Memory B cell (primary cell): Measurements from ENCODE around the gene RFX8.

Experiments used
- ATAC-seq: fragments of 150-1000 bp; cut with Tn5 transposase; 2 replicates; pipeline ENCODE4 v1.10.0; 2021; ENCODE audit warnings: low read depth, mild to moderate bottlenecking, moderate library complexity
- DNase-seq, 2 donors: peaks; one replicate each; pipeline ENCODE4 v3.0.0; 2022; ENCODE audit warnings: low spot score in 2 of 2
- H3K27ac Mint-ChIP-seq: one replicate; pipeline ENCODE4 v1.8.0; 2022; ENCODE audit warnings: mild to moderate bottlenecking, moderate library complexity, mixed read lengths
- H3K27me3 Mint-ChIP-seq: one replicate; pipeline ENCODE4 v1.8.0; 2022; ENCODE audit warnings: mixed read lengths
- H3K36me3 Mint-ChIP-seq: one replicate; pipeline ENCODE4 v1.8.0; 2022; ENCODE audit warnings: mild to moderate bottlenecking, mixed read lengths
- H3K4me1 Mint-ChIP-seq: one replicate; pipeline ENCODE4 v1.8.0; 2022; ENCODE audit warnings: mixed read lengths
- H3K4me3 Mint-ChIP-seq: one replicate; pipeline ENCODE4 v1.8.0; 2022; ENCODE audit warnings: mild to moderate bottlenecking, moderate library complexity, mixed read lengths
- H3K9me3 Mint-ChIP-seq: one replicate; pipeline ENCODE4 v1.8.0; 2022; ENCODE audit warnings: mixed read lengths

RFX8 gene

DNA sequence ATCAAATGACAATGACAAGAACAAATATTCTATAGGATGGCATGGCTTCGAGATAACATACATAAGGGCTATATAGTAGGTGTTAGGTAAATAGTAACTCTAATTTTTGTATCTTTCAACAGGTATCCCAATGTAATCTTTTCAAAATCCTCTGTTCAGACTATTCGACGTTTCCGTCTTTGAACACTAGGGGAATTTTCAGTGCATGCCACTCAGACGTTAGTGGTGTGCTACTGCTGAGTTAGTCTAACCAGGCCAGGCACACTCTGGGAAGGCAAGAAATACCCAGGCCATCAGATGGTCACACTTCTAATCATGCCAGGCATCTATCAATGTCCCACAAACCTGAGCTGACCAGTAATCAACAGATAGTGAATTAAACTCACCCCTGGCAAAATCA lies 73.0 kb downstream of the RFX8 start:
- Mint-ChIP-seq H3K4me3 (peak overlapping the region; percentile 34), H3K4me1 (peaks cover 42% of the 10 kb centered on the region), H3K27me3 (no peaks in the 10 kb centered on the region)

GRCh38 chr2:101401326-101401665 lies 73.6 kb downstream of the RFX8 start:
- Mint-ChIP-seq H3K4me1 (peaks cover 42% of the 10 kb centered on the region), H3K27ac (peak overlapping the region; percentile 7), H3K27me3 (peaks cover under 1% of the 10 kb centered on the region), H3K36me3 (no peaks in the 10 kb centered on the region), H3K9me3 (no peaks in the 10 kb centered on the region), H3K4me3 (peak overlapping the region; percentile 52)
- peak; percentile 78 for ATAC-seq
- DNase-seq: peak in 1 of 2 donors; percentile 33

More for the DNA sequence above, 73.0 kb downstream of the RFX8 start:
- ATAC-seq (peak; percentile 18), DNase-seq (no peak)
- no peaks in the 10 kb centered on the region for H3K36me3 Mint-ChIP-seq
- H3K9me3 Mint-ChIP-seq: no peaks in the 10 kb centered on the region
- no peak overlapping the region for H3K27ac Mint-ChIP-seq

- Mint-ChIP-seq H3K27ac (peak overlapping the region; percentile 7), H3K36me3 (no peaks in the 10 kb centered on the region), H3K27me3 (peaks cover 5% of the 10 kb centered on the region), H3K9me3 (peaks cover 3% of the 10 kb centered on the region), H3K4me1 (peaks cover 43% of the 10 kb centered on the region), H3K4me3 (peak overlapping the region; percentile 52)
- ATAC-seq (peak; percentile 49), DNase-seq (peak in 1 of 2 donors; percentile 19)
Observed at GRCh38 chr2:101400506-101401325, 74.2 kb downstream of the RFX8 start.

DNA sequence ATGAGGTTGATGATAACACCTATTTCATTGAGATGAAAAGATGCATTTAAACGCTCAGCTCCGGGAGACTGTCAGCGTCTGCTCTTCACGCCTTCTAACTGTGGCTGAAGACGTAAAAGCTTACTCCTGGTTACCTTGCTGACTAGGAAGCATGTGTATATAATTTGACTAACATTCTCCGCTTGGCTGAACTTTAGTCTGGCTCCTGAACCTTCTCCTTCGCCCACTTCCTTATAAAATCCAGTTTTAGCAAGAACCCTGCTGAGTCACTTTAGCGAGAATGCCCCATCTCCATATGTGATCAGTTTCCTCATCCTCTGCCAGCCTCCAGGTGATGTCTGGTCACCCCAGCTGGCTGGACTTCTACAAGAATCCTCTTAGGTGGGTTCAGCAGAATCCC lies 74.9 kb downstream of the RFX8 start:
- Mint-ChIP-seq H3K4me3 (peak overlapping the region; percentile 9), H3K27ac (peak overlapping the region; percentile 7), H3K4me1 (peaks cover 39% of the 10 kb centered on the region), H3K9me3 (peaks cover 3% of the 10 kb centered on the region), H3K36me3 (no peaks in the 10 kb centered on the region), H3K27me3 (peaks cover 5% of the 10 kb centered on the region)
- DNase-seq (no peak), ATAC-seq (peak; percentile 54)

GRCh38 chr2:101399021-101399799 lies 75.7 kb downstream of the RFX8 start:
- Mint-ChIP-seq H3K4me3 (no peak overlapping the region), H3K9me3 (peaks cover 3% of the 10 kb centered on the region), H3K27ac (peak overlapping the region; percentile 7), H3K27me3 (peaks cover 5% of the 10 kb centered on the region), H3K4me1 (peaks cover 39% of the 10 kb centered on the region), H3K36me3 (no peaks in the 10 kb centered on the region)
- DNase-seq: no peak
- no peak for ATAC-seq

DNA sequence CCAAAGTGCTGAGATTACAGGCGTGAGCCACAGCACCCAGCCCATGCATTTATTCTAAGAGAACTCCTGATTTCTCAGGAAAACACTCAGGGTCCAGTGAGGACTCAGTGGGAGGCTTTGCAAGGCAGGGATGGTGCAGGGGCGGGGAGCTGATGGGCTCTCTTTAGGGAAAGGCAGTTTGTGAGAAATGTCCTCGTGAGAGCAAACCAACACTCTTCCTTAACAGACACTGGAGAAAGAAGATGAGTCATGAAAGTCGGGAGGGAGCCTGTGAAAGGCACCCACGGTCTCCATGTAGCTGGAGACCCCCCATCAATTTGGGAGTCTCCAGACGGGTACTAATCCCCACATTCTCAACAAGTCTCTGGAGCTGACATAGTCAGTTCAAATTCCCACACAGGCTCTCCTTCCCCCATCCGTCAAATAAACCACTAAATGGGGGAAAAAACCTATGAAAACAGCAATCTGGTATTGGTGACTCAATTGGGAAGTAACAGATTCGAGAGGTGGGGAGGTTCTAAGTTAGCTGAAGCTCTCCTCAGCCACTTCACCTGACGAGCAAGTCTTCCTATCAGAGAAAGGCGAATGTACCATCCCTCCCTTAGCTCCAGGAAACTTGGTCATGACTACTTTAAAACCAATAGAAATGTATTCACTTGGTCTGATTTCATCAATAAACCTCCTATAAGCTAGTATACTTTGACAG lies 76.6 kb downstream of the RFX8 start:
- Mint-ChIP-seq H3K9me3 (peaks cover 3% of the 10 kb centered on the region), H3K27me3 (peaks cover 8% of the 10 kb centered on the region), H3K4me3 (no peak overlapping the region), H3K27ac (no peak overlapping the region), H3K36me3 (no peaks in the 10 kb centered on the region), H3K4me1 (peaks cover 39% of the 10 kb centered on the region)
- no peak for DNase-seq
- ATAC-seq: no peak

DNA sequence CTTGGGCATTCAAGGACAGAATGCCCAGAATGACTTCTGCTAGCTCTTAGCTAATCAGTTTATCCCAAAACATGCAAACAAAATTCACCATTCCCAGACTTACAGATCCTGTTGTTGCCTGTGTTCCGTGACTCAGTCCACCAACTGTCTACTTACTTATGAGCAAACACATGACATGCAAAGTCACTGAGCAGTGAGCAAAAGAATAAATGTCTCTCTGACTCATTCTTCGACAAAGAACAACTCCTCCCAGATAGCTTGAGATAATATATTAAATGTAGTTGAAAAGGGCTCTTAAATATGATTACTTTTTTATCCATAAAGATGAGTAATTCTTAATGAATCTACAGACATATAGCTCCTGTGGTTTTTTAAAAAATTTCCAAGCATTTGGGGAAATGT lies 78.6 kb downstream of the RFX8 start:
- H3K36me3 Mint-ChIP-seq: no peaks in the 10 kb centered on the region
- no peak for DNase-seq
- H3K4me1 Mint-ChIP-seq: peaks cover 27% of the 10 kb centered on the region
- peaks cover 3% of the 10 kb centered on the region for H3K9me3 Mint-ChIP-seq
- H3K4me3 Mint-ChIP-seq: no peak overlapping the region
- no peak overlapping the region for H3K27ac Mint-ChIP-seq
- peaks cover 14% of the 10 kb centered on the region for H3K27me3 Mint-ChIP-seq
- ATAC-seq: no peak

GRCh38 chr2:101395545-101396315 lies 79.2 kb downstream of the RFX8 start:
- H3K27ac Mint-ChIP-seq: no peak overlapping the region
- H3K4me3 Mint-ChIP-seq: no peak overlapping the region
- no peak for ATAC-seq

DNA sequence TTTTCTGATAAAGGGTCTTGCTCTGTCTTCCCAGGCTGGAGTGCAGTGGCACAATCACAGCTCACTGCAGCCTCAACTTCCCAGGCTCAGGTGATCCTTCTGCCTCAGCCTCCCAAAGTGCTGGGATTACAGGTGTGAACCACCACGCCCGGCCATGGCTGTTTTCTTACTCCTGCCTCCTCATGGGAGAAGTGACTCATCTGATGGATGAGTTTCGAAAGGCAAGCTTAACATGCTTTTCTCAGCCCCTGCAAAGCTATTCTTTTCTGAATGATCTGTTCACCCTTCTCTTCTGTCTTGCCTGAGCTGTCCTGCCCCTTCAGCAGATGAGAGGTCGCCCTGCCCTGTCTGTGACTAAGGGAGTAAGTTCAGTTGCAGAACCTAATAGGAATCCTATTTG lies 86.7 kb downstream of the RFX8 start:
- Mint-ChIP-seq H3K27me3 (peaks cover 22% of the 10 kb centered on the region), H3K27ac (no peak overlapping the region), H3K4me1 (peaks cover 12% of the 10 kb centered on the region), H3K9me3 (no peaks in the 10 kb centered on the region), H3K4me3 (no peak overlapping the region), H3K36me3 (no peaks in the 10 kb centered on the region)
- ATAC-seq (no peak), DNase-seq (no peak)

More at GRCh38 chr2:101395545-101396315, 79.2 kb downstream of the RFX8 start:
- DNase-seq: no peak
- H3K36me3 Mint-ChIP-seq: no peaks in the 10 kb centered on the region
- peaks cover 21% of the 10 kb centered on the region for H3K4me1 Mint-ChIP-seq
- peaks cover 3% of the 10 kb centered on the region for H3K9me3 Mint-ChIP-seq
- peaks cover 14% of the 10 kb centered on the region for H3K27me3 Mint-ChIP-seq

DNA sequence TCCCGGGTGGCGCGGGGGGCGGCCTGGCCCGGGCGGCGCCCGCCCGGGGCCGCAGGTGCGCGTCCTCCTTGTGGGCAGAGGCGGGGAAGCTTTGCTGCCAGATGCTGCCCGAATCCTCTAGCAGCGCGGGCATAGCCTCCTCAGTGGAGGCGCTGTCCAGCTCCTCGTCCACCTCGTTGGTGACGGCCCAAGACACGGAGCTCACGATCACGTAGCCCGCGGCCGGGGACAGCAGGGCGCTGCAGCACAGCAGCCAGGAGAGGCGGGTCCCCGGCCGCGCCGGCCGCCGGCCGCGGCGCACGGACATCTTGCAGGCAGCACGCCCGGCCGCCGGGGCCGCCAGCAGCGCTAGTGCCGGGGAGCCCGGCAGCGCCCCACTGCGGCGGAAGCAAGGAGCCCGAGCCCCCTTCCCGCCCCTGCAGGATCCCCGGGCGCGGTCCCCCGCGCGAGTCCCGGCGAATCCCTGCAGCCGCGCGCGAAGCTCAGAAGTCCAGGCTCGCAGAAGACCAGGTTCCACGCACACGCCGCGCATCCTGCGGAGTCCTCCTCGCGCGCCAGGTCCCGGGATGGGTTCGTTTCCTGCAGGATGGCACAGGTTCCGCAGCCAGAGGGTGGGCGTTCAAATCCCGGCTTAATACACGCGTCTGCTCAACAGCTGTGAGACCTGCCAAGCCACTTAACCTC lies 87.6 kb downstream of the RFX8 start, which contains the start of gene CREG2:
TSS of gene CREG2 (minus strand) at position 353 of the 684 bp plus-strand sequence. CDS start at position 307, 46 bp downstream.
- Mint-ChIP-seq H3K4me3 (peak within 1 kb of the TSS; percentile 75), H3K27ac (no peak within 1 kb of the TSS), H3K4me1 (peaks cover 12% of the 10 kb centered on the region), H3K27me3 (peaks cover 19% of the 10 kb centered on the region), H3K36me3 (no peaks in the 10 kb centered on the region), H3K9me3 (no peaks in the 10 kb centered on the region)
- DNase-seq (peak; percentile 52 to 56), ATAC-seq (peak; percentile 90)

GRCh38 chr2:101386599-101387150 lies 88.2 kb downstream of the RFX8 start:
- ATAC-seq (no peak), DNase-seq (no peak)
- Mint-ChIP-seq H3K27me3 (peaks cover 16% of the 10 kb centered on the region), H3K4me1 (peaks cover 12% of the 10 kb centered on the region), H3K9me3 (no peaks in the 10 kb centered on the region), H3K27ac (no peak overlapping the region), H3K4me3 (peak overlapping the region; percentile 64), H3K36me3 (no peaks in the 10 kb centered on the region)

- no peaks in the 10 kb centered on the region for H3K36me3 Mint-ChIP-seq
- no peak overlapping the region for H3K27ac Mint-ChIP-seq
- no peaks in the 10 kb centered on the region for H3K9me3 Mint-ChIP-seq
- H3K27me3 Mint-ChIP-seq: peaks cover 12% of the 10 kb centered on the region
- DNase-seq: no peak
- H3K4me3 Mint-ChIP-seq: no peak overlapping the region
- H3K4me1 Mint-ChIP-seq: peaks cover 8% of the 10 kb centered on the region
- no peak for ATAC-seq
Observed at GRCh38 chr2:101383016-101383541, 91.8 kb downstream of the RFX8 start.
